GM12878 (cell line): ENCODE data around the gene SFT2D1. TPM values are rescaled to one million over a fixed set of nuclear protein-coding genes. Genes with fewer than 3 reads are reported as not detected.

ENCODE experiments used
- ATAC-seq: fragments of 200-7000 bp; cut with Tn5 transposase; 3 replicates; pipeline ENCODE4 v1.9.1; 2020; ENCODE audit warnings: mild to moderate bottlenecking, moderate library complexity
- BruUV-seq: library from RNA; stranded (reverse); fragments of 400-500 nt; replicated peaks from 2 replicates; lab custom pipeline; 2021; lab: Mats Ljungman, UMichigan
- CTCF ChIA-PET: fragments of 300-600 bp; sonication (Branson Sonifier 250); formaldehyde crosslinking; extraction: SDS; loops from one replicate; lab custom pipeline; 2021; ENCODE audit warnings: inconsistent platforms; lab: Yijun Ruan, JAX
- POLR2A ChIA-PET: fragments of 350-600 bp; formaldehyde crosslinking; extraction: SDS; loops from one replicate; lab custom pipeline; 2021; ENCODE audit warnings: inconsistent platforms; lab: Charles Lee
- RAD21 ChIA-PET: fragments of 300-600 bp; sonication (Branson Sonifier 250); formaldehyde crosslinking; loops from one replicate; lab custom pipeline; 2023; ENCODE audit warnings: antibody characterized with exemption; ENCODE audit not compliant: unreplicated experiment; lab: Charles Lee
- SMC1A ChIA-PET: fragments of 300-600 bp; sonication (Branson Sonifier 250); formaldehyde crosslinking; loops from one replicate; lab custom pipeline; 2023; ENCODE audit not compliant: unreplicated experiment, uncharacterized antibody; lab: Charles Lee
- DNase-seq: peaks from one replicate; pipeline ENCODE4 v3.0.0-alpha.2; 2011; ENCODE audit warnings: low read depth, low spot score
- FAIRE-seq: peaks from 3 replicates; lab custom pipeline; 2011; peaks lifted over from hg19 to GRCh38; lab: Jason Lieb, UNC
- H2AFZ ChIP-seq: 2 replicates; pipeline ENCODE4 v1.6.0; 2011; ENCODE audit warnings: low read depth, low read length, control low read depth; ENCODE audit not compliant: control insufficient read depth
- H3K27ac ChIP-seq: 2 replicates; pipeline ENCODE4 v1.5.1; 2011; ENCODE audit warnings: control low read depth; ENCODE audit not compliant: control insufficient read depth, insufficient read depth
- H3K27me3 ChIP-seq, 2 experiments: replicated peaks in 1 of 2; 2 replicates each; pipeline versions ENCODE4 v1.6.0 to v1.6.1; 2011; ENCODE audit warnings: low read length in 1 of 2; ENCODE audit not compliant: control insufficient read depth in 2 of 2, insufficient read depth in 2 of 2
- H3K36me3 ChIP-seq, 2 experiments: 2 replicates each; pipeline ENCODE4 v1.5.1; 2011; ENCODE audit warnings: low read length in 1 of 2; ENCODE audit not compliant: control insufficient read depth in 2 of 2, insufficient read depth in 2 of 2
- H3K4me1 ChIP-seq: 2 replicates; pipeline ENCODE4 v1.6.1; 2011; ENCODE audit warnings: mild to moderate bottlenecking, low read length, moderate library complexity, mixed read lengths; ENCODE audit not compliant: control insufficient read depth, insufficient read depth
- H3K4me2 ChIP-seq: 2 replicates; pipeline ENCODE4 v1.6.0; 2011; ENCODE audit warnings: control low read depth; ENCODE audit not compliant: control insufficient read depth, insufficient read depth
- H3K4me3 ChIP-seq: fragments of 200-600 bp; sonication (generic); 2 replicates; pipeline ENCODE4 v1.5.1; 2016
- H3K79me2 ChIP-seq: 2 replicates; pipeline ENCODE4 v1.6.0; 2011; ENCODE audit warnings: low read length; ENCODE audit not compliant: control insufficient read depth, insufficient read depth
- H3K9ac ChIP-seq: 2 replicates; pipeline ENCODE4 v1.8.0; 2011; ENCODE audit warnings: low read length, control low read depth, mixed read lengths; ENCODE audit not compliant: control insufficient read depth, insufficient read depth
- H3K9me3 ChIP-seq: replicated peaks from 3 replicates; pipeline ENCODE4 v1.5.1; 2011; ENCODE audit warnings: mild to moderate bottlenecking, low read length; ENCODE audit not compliant: control insufficient read depth, insufficient read depth
- H4K20me1 ChIP-seq: 2 replicates; pipeline ENCODE4 v1.6.0; 2011; ENCODE audit not compliant: control insufficient read depth, insufficient read depth
- CBFB ChIP-seq: IDR thresholded peaks from 2 replicates; pipeline ENCODE4 v1.6.1; 2016; ENCODE audit warnings: antibody characterized with exemption, low read depth
- HSF1 ChIP-seq: fragments of 150-350 bp; IDR thresholded peaks from 2 replicates; pipeline ENCODE4 v1.6.1; 2014; ENCODE audit warnings: mild to moderate bottlenecking, low read depth, low read length
- IKZF2 ChIP-seq, 2 experiments: fragments of 450-650 bp; IDR thresholded peaks; 2 replicates each; pipeline ENCODE4 v1.6.1; 2017; ENCODE audit warnings: mild to moderate bottlenecking in 2 of 2, moderate library complexity in 2 of 2
- MEF2A ChIP-seq: IDR thresholded peaks from 2 replicates; pipeline ENCODE4 v1.6.1; 2011; ENCODE audit warnings: low read depth, mild to moderate bottlenecking, low read length, moderate library complexity; ENCODE audit not compliant: insufficient read depth
- MXI1 ChIP-seq: fragments of 150-350 bp; IDR thresholded peaks from 2 replicates; pipeline ENCODE4 v1.6.1; 2011; ENCODE audit warnings: low read depth, mild to moderate bottlenecking, inconsistent platforms, low read length, improper control_type of control experiment
- NFIC ChIP-seq: IDR thresholded peaks from 2 replicates; pipeline ENCODE4 v1.6.1; 2012; ENCODE audit warnings: low read depth, mild to moderate bottlenecking, inconsistent platforms, low read length, moderate library complexity
- TCF3 ChIP-seq: IDR thresholded peaks from 2 replicates; pipeline ENCODE4 v1.6.1; 2012; ENCODE audit warnings: low read depth, mild to moderate bottlenecking, low read length, borderline replicate concordance; ENCODE audit not compliant: insufficient read depth
- WRNIP1 ChIP-seq: IDR thresholded peaks from 2 replicates; pipeline ENCODE4 v1.6.1; 2011; ENCODE audit warnings: low read depth, low read length, improper control_type of control experiment, borderline replicate concordance
- ZNF384 ChIP-seq: IDR thresholded peaks from 2 replicates; pipeline ENCODE4 v1.6.1; 2012; ENCODE audit warnings: low read depth, mild to moderate bottlenecking, low read length, improper control_type of control experiment, borderline replicate concordance
- ZNF592 ChIP-seq: fragments of 450-650 bp; IDR thresholded peaks from 2 replicates; pipeline ENCODE4 v1.6.1; 2017; ENCODE audit warnings: mild to moderate bottlenecking, moderate library complexity
- ZNF622 ChIP-seq: fragments of 450-650 bp; IDR thresholded peaks from 2 replicates; pipeline ENCODE4 v1.6.1; 2017; ENCODE audit warnings: mild to moderate bottlenecking, inconsistent platforms
- ZNF687 ChIP-seq: fragments of 450-650 bp; IDR thresholded peaks from 2 replicates; pipeline ENCODE4 v1.6.1; 2017; ENCODE audit warnings: mild to moderate bottlenecking, moderate library complexity
- WGBS: methylation state at CpG from one replicate; pipeline ENCODE4 v1.1.6; 2016; ENCODE audit warnings: low lambda C conversion rate; ENCODE audit not compliant: insufficient replicate concordance, insufficient coverage; ENCODE audit errors: missing lambda C conversion rate; 5-methylcytosine and 5-hydroxymethylcytosine counted together
- in situ Hi-C: fragments of 300-500 bp; cut with MboI; formaldehyde crosslinking; loops from 9 replicates; pipeline ENCODE4 v1.14.3; 2018; ENCODE audit warnings: mixed read lengths
- intact Hi-C: fragments of 100-400 bp; cut with micrococcal nuclease; formaldehyde crosslinking; loops from one replicate; pipeline ENCODE4 v1.14.2; 2022; ENCODE audit not compliant: unreplicated experiment
- polyA plus RNA-seq, 11 experiments: library from polyadenylated mRNA; depleted of rRNA in 4 of 11; unstranded in 6 of 11; stranded (reverse) in 5 of 11; fragments of >200 nt; fragmentation: Nextera tagmentation in 4 of 11; fragmentation: Illumina TruSeq in 1 of 11; extraction: Ambion mirVana in 4 of 11; extraction: Trizol in 1 of 11; gene quantifications; 1 replicate in 1 of 11; 2 replicates in 10 of 11; pipeline versions ENCODE4 v1.2.1 to v1.2.3, GENCODE V29; 2011 to 2016; ENCODE audit warnings: inconsistent platforms in 2 of 11, missing spikeins in 2 of 11, low read depth in 1 of 11
- total RNA-seq, 4 experiments: library from RNA; depleted of rRNA in 3 of 4; stranded (reverse); fragments of >200 nt in 3 of 4; fragmentation: Illumina TruSeq in 1 of 4; extraction: Trizol in 1 of 4; gene quantifications; 2 replicates each; pipeline versions ENCODE4 v1.2.1 to v1.2.3, GENCODE V29; 2013 to 2021

SFT2D1 gene
- total and polyA plus RNA-seq, 10 of the 15 experiments (the other 5 are each of a cell fraction or from before 2014, with no cell fraction given): 69.5 to 281 (median 124) TPM

- no peak for TF ChIP-seq IKZF2 (IDR thresholded peaks at IDR 0.05)
- TF ChIP-seq HSF1: no peak
- TF ChIP-seq MEF2A: no peak
- no peak for TF ChIP-seq WRNIP1
- TF ChIP-seq NFIC: no peak
- TF ChIP-seq TCF3: no peak
- TF ChIP-seq ZNF687: no peak
- TF ChIP-seq CBFB: no peak
- TF ChIP-seq ZNF384: no peak
- TF ChIP-seq MXI1: no peak
- no peak for TF ChIP-seq ZNF592
- no peak for TF ChIP-seq ZNF622
- TF ChIP-seq, all 136 proteins: peak for 0
- Histone ChIP-seq H3K36me3 (no peaks in the 10 kb centered on the region), H3K27me3 (no peaks in the 10 kb centered on the region), H4K20me1 (no peaks in the 10 kb centered on the region), H2AFZ (no peak overlapping the region), H3K4me3 (no peak overlapping the region), H3K9me3 (no peaks in the 10 kb centered on the region), H3K27ac (no peak overlapping the region), H3K79me2 (peaks cover 39% of the 10 kb centered on the region), H3K9ac (no peak overlapping the region), H3K4me1 (peaks cover 2% of the 10 kb centered on the region), H3K4me2 (no peak overlapping the region)
- SMC1A ChIA-PET: interaction anchor here (1.0 to 6.9 kb wide), 18 partner anchors 13 to 102 kb away, joined by 3 to 79 read pairs (median 7); partner anchors contain the start of gene PRR18
- 100% methylated on average over 1 of the region's 1 CpG for WGBS
- no peak for DNase-seq
- CTCF ChIA-PET: interaction anchor here (0.9 to 7.4 kb wide), 11 partner anchors 8 to 103 kb away, joined by 3 to 211 read pairs (median 12); partner anchors contain the start of gene PRR18
- no TSS peak for BruUV-seq
- ATAC-seq: no peak
- RAD21 ChIA-PET: interaction anchor here (0.7 to 4.3 kb wide), 10 partner anchors 20 to 105 kb away, joined by 3 to 73 read pairs (median 12); no protein-coding TSS in a partner anchor
- POLR2A ChIA-PET: interaction anchor here (0.6 to 2.8 kb wide), 4 partner anchors 37 to 69 kb away, joined by 3 to 24 read pairs (median 6); partner anchors contain the start of gene SFT2D1
- FAIRE-seq: no peak
- in situ Hi-C loops (no loop called here), intact Hi-C loops (no loop called here)
Observed at GRCh38 chr6:166379103-166379586, 36.8 kb upstream of the SFT2D1 start.
